Measurements from ENCODE around the gene HEPHL1. TPM values are rescaled to one million over a fixed set of nuclear protein-coding genes. Genes with fewer than 3 reads are reported as not detected.
"Not testable (repeated sequence)": the region's sequence is repeated elsewhere in the genome, so short reads cannot be mapped to it uniquely, and the experiment has no call there.

HEPHL1 gene
- total RNA-seq, 4 donors from 2014 or later, result 0.32 to 15.2 (median 2.2) TPM

DNA sequence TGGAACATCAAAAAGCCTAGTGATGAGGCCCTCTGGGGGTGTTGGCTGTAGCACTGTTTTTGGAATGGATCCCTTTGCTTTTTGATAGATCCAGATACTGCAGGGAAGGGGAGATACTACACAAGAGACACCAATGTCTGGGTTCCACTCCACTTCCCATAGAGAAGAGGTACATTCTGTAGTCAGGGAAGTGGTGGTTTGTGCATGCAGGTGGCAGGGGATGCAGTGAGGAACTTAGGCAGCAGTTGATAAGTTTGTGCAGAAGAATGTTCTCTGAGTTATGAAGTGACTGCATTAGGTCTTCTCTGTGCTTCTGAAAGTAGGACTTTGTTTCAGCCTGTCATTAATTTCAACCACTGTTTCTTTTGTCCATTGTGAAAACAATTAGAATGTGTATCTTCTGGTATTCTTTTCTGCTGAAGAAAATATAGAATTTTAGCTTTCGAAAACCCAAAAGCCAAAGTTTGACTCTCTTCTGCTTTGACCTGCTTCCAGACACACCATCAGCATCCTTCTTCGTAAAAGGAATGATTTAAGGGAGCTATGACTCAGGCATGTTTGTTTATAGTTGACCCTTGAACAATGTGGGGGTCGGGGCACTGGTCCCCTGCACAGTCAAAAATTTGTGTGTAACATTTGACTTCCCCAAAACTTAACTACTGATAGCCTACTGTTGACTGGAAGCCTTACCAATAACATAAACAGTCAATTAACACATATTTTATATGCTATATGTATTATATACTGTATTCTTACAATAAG lies 133.1 kb downstream of the HEPHL1 start:
- peaks cover 41% of the 10 kb centered on the region for H3K4me1 ChIP-seq
- WGBS, result 81% methylated on average over 3 of the region's 3 CpGs
- TF ChIP-seq POLR2AphosphoS5 (IDR thresholded peaks at IDR 0.05), result no peak
- TF ChIP-seq, protein P1, sequence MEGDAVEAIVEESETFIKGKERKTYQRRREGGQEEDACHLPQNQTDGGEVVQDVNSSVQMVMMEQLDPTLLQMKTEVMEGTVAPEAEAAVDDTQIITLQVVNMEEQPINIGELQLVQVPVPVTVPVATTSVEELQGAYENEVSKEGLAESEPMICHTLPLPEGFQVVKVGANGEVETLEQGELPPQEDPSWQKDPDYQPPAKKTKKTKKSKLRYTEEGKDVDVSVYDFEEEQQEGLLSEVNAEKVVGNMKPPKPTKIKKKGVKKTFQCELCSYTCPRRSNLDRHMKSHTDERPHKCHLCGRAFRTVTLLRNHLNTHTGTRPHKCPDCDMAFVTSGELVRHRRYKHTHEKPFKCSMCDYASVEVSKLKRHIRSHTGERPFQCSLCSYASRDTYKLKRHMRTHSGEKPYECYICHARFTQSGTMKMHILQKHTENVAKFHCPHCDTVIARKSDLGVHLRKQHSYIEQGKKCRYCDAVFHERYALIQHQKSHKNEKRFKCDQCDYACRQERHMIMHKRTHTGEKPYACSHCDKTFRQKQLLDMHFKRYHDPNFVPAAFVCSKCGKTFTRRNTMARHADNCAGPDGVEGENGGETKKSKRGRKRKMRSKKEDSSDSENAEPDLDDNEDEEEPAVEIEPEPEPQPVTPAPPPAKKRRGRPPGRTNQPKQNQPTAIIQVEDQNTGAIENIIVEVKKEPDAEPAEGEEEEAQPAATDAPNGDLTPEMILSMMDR (IDR thresholded peaks at IDR 0.05), result no peak
- TF ChIP-seq EP300 (IDR thresholded peaks at IDR 0.05), result no peak
- TF ChIP-seq POLR2A (IDR thresholded peaks at IDR 0.05), result no peak

DNA sequence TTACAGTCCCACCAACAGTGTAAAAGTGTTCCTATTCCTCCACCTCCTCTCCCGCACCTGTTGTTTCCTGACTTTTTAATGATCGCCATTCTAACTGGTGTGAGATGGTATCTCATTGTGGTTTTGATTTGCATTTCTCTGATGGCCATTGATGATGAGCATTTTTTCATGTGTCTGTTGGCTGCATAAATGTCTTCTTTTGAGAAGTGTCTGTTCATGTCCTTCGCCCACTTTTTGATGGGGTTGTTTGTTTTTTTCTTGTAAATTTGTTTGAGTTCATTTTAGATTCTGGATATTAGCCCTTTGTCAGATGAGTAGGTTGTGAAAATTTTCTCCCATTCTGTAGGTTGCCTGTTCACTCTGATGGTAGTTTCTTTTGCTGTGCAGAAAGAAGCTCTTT lies 136.2 kb downstream of the HEPHL1 start:
- not testable (repeated sequence) for H3K9me3 ChIP-seq; H3K27me3 ChIP-seq; H3K4me3 ChIP-seq; H3K27ac ChIP-seq; DNase-seq (ENCODE audit: low spot score in 2 of 2); H3K36me3 ChIP-seq
- peaks cover 12% of the 10 kb centered on the region for H3K4me1 ChIP-seq
- WGBS, result 100% methylated on average over 3 of the region's 3 CpGs

More for the DNA sequence above, 133.1 kb downstream of the HEPHL1 start:
- no peaks in the 10 kb centered on the region for H3K36me3 ChIP-seq
- H3K27me3 ChIP-seq, result no peaks in the 10 kb centered on the region
- no peak for DNase-seq (ENCODE audit: low spot score in 2 of 2)
- H3K9me3 ChIP-seq, result no peaks in the 10 kb centered on the region
- no peak overlapping the region for H3K27ac ChIP-seq
- H3K4me3 ChIP-seq, result no peak overlapping the region

Other genes starting within 250 kb of the HEPHL1 start
- 10 to 100 TPM; 20.3 to 32.2 (median 29.2) TPM for gene MED17, start 237.1 kb upstream of the HEPHL1 start, total RNA-seq
- under 1 TPM in 2 of 4 donors, not detected in 2; 0.16 to 0.68 TPM for gene VSTM5, start 170.7 kb upstream of the HEPHL1 start, total RNA-seq
- gene PANX1, start 107.5 kb downstream of the HEPHL1 start, total RNA-seq, result 10 to 100 TPM in 3 of 4 donors, 1 to 10 TPM in 1; 8.9 to 42.7 (median 28.2) TPM

Data from suprapubic skin (tissue), 4 donors.